AG08396 (cell line): ENCODE data around the gene ZNF277.
"Not testable (repeated sequence)": the region's sequence is repeated elsewhere in the genome, so short reads cannot be mapped to it uniquely, and the experiment has no call there.

Experiments used
- DNase-seq: peaks from one replicate; pipeline ENCODE4 v3.0.0; 2012; ENCODE audit warnings: low spot score, mixed read lengths

ZNF277 gene

DNA sequence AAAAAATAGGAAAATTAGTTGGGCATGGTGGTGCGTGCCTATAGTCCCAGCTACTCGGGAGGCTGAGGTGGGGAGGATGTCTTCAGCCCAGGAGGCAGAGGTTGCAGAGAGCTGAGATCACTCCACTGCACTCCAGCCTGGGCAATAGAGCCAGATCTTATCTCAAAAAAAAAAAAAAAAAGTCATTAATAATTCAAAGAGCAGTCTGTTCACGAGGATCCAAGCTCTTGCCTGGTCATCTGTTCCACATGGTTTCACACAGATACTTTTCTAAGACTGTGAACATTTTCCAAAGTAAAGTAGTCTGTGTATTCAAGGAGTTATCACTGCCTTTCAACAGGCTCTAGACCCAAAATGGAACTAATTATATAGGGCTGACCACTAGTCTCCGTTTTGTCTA lies 86.9 kb downstream of the ZNF277 start:
- DNase-seq = no peak

- DNase-seq = no peak
These were observed 89.9 kb downstream of the ZNF277 start for GRCh38 chr7:112296432-112296831.

DNA sequence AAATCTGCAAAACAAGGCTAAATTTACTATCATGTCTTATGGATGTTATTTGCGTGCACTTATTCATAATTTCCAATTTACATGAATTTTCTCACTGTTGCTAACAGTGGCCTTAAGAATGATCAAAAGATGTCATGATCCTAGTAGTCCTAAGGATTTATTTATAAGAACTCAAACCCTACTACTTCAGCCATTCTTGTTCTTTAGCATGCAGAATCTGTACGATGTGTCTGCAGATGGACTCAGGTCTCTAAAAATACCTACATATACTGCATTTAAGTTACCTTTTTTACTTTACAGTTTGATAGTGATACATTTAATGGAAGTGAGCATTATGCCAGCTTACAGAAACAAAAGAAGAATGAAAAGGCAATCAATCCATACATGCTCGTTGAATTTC lies 91.2 kb downstream of the ZNF277 start:
- DNase-seq = no peak

DNA sequence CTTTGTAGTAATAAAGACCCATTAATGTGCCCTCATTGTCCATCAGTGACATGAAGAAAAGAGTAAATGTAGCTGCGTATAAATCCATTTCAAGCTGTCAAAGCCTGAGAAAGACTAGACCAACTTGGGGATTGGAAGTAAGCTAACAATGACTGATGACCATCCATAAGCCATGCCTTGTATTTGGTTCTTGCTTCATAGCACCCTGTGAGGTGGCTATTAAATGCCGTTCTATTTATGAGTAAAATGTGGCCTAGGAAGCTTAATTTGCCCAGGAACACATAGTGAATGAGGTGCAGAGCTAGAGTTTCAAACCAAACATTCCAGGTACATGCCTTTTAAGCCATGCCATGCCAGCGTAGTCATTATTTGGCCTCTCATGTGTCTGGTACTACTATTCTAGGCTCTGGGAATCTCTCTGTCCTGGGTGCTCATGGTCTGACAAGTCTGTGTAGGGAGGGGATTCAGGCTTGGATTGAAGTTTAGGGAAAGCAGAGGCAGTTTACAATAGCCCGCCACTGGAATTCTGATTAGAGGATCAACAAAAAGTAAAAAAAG lies 92.1 kb downstream of the ZNF277 start:
- no peak for DNase-seq

DNA sequence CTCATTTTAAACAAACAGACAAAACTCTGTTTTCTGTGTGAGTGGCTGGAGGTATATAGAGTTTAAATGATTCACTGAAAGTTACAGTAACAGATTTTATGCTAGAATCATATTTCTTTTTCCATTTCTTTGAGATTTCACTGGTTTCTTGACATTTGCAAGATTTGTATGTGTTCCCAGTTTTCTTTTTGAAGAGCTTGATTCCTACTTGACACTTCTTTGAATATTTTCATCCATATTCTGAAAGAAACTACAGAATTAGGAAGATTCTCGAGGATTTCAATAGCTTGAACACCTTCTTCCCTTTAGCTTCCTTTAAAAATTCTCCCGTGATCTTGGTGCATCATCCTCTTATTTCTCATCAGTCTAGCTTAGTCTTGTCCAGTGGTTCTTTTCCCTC lies 93.6 kb downstream of the ZNF277 start:
- DNase-seq = no peak

DNA sequence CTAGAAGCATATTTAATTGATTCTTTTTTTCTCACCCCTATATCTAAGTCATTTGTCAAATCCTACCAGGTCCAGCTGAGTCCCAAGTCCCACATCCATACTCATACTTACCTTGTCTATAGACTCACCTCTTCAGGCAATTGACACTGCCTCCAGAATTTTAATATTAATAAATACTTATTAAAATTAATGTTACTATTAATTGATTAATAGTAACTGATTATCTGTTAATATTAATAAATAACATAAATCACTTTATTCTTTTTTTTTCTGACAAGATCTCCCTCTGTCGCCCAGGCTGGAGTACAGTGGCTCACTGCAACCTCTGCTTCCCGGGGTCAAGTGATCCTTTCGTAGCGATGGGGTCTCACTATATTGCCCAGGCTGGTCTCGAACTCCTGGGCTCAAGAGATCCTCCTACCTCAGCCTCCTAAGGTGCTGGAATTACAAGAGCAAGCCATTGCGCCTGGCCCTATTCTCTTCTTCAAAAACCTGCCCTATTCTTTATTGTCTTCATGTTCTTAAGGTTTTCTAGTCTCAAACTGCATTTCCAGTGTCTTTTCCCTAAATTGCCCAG lies 94.4 kb downstream of the ZNF277 start:
- no peak for DNase-seq

DNA sequence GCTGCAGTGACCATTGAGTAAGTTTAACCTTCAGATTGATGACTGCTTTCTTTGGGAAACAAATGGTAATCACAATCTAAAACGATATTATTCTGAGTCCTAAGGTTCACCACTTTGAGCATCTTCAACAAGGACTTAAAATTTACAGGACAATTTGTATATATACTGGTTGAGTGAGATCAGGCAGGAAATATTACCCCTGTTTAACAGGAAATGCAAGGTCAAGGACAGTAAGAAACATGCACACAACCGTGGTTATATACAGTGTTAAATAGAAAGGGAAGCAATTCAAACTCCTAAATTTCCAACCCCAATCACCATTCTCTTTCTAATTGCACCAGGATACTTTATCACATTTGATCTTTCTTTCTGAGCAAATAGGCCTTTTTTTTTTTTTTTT lies 96.1 kb downstream of the ZNF277 start:
- no peak for DNase-seq

- DNase-seq = no peak
These were observed 100.4 kb downstream of the ZNF277 start for GRCh38 chr7:112306903-112307302.

DNA sequence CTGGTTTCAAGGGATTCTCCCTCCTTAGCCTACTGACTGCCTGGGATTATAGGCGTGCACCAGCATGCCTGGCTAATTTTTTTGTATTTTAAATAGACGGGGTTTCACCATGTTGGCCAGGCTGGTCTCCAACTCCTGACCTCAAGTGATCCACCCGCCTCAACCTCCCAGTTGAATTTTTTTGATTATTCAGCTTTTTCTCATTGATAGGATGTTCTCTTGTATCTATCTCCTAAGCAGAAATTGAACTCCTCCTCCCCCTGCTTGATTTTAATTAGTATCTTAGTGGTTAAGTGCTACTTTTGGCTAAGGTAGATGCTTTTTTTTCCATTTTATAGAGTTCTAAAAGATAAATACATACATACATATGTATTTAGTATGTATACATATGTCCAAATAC lies 101.0 kb downstream of the ZNF277 start:
- DNase-seq = no peak

DNA sequence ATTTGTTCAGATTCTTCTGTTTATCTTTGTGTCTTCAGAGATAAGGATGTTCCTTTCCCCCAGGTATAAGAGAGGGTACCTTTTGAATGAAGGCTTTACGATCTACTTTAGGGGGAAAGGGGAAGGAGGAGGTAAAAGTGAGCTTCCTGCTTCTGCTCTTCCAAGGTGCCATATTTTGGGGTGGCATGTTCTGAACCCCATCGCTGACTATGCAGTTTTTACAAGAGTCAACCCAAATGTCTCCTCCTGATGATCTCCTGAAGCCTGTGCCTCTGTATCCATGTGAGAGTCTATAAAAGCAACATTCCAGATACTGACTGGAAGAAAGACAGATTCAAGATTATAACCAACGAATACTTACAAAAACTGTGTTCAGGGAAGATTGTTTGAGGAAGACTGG lies 102.5 kb downstream of the ZNF277 start:
- DNase-seq = no peak

DNA sequence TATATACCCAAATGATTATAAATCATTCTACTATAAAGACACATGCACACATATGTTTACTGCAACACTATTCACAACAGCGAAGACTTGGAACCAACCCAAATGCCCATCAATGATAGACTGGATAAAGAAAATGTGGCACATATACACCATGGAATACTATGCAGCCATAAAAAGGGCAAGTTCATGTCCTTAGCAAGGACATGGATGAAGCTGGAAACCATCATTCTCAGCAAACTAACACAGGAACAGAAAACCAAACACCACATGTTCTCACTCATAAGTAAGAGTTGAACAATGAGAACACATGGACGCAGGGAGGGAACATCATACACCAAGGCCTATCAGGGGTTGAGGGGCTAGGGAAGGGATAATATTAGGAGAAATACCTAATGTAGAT lies 110.3 kb downstream of the ZNF277 start:
- not testable (repeated sequence) for DNase-seq

DNA sequence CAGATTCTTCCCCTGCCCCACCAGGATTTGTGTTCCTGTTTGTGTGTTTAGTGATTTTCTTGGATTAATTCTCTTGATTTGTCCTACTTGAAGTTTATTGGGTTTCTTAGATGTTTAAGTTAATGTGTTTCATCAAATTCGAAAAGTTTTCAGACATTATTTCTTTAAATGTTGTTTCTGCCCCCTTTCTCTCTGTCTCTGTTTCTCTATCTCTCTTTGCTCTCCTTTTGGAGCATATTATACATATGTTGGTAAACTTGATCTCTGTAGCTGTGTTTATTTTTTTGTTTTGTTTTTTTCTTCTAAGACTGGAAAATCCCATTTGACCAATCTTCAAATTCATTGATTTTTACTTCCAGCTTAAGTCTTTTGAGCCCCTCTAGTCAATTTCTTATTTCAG lies 115.6 kb downstream of the ZNF277 start:
- DNase-seq = no peak

DNA sequence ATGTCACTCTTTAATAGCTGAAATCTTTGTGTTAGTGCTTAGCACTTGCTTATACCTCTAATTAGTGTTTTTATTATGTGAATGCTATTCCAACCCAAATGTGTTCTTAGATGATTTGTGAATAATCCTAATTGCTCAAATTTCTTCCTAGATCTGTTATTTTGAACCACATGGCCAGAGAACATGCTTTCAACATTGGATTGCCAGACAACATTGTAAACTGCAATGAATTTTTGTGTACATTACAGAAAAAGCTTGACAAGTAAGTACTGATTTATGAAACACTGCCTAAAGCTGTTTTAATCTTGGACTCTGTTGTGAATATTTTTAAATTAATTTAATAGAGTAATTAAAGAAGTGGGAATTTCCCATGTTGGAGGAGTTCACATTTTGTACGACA lies 121.1 kb downstream of the ZNF277 start:
- no peak for DNase-seq

GRCh38 chr7:112331492-112331891 lies 125.0 kb downstream of the ZNF277 start:
- no peak for DNase-seq

DNA sequence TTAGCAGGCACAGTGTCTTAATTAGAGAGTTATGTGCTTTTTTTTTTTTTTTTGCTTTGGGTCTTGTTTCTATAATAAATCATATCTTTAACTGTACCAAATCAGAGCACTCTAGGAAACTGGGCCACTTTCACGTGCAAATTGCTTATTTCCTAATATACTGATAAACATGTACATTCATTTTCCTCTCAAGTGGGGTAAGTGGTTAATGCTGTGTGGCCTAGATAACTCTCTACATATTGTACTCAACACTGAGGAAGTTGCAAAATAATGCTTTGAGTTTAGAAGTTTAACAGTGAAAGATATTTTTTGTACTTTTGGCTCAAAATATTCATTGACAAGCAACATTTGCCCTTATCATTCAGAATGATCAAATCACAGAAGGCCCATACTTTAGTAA lies 127.9 kb downstream of the ZNF277 start:
- DNase-seq = no peak

DNA sequence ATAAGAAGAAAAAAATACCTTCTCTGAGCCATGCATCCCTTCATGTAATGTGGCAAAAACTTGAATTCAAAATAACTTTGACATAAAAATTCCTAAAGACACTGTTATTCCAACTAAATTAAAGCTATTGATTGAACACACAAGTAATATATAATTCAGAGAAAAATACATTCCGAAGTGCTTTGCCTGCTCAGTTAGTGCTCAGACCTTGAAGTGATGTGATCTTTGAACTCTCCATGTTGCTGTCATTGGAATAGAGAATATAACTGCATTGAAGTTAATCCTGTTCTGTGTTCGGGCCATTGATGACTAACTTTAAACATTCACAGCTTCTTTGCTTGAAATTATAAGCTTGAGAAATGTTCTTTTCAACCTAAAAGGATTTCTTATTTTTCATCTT lies 129.8 kb downstream of the ZNF277 start:
- DNase-seq = no peak

DNA sequence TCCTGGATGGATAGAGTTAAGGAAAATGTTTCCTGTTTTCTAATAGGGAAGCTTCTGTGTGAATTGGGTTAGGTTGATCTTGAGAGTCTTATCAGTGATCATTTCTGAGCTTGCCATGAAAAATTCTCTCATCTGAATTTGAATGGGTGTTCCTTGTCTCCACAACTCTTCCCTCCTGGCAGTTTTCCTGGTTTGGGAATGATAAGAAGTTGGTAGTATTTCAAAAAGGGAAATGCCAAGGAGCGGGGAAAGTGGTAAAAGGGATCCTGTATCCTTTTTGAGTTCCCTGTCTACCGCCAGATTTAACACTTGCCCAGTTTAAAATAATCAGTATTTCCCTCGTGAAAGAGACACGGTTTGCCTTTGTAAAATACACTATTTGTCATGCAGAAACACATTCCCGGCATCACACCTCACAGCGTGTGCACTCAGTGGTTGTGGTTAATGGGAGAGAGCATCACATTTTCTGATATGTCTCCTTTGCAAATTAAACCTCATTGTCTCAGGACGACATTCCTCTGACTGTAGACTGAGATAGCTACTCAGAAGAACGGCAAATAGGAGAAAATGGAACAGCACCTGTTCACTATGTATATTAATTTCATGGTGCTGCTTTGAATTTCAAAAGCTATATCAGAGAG lies 130.6 kb downstream of the ZNF277 start:
- DNase-seq = no peak

GRCh38 chr7:112337892-112338291 lies 131.4 kb downstream of the ZNF277 start:
- no peak for DNase-seq

DNA sequence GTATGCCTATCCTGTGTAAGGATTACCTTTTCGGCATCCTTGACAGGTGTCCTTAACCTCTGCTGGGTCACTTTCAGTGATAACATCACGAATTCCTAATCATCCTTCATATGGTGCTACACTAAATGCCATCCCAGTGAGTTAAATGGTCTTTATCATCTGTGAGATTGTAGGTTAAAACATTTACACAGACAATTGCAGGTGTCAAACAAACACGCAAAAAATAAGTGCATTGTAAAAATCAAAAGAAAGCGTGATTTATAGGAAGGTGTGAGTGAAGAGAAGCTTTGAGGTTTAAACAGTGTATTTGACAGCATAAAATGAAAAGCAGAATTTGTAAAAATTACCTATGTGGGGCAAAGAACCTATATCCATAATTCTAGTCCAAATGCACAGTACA lies 132.3 kb downstream of the ZNF277 start:
- no peak for DNase-seq

DNA sequence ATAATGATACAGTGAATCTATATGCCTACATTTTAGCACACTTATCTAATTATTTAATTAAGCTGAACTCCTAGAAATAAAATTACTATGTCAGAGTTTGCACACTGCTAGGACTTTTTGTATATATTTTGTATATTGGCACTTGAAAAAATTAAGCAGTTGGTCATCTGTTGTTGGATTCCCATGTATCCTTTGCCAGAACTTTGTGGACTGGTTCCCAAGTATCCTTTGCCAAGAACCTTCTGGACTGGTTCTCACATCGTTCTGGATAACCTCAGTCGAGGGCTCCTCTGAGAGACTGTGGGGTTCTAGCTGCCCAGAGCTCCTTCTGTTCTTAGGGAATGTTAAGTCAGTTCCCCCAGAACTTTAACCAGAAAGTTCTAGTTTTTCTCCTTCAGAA lies 135.0 kb downstream of the ZNF277 start:
- DNase-seq = no peak

DNA sequence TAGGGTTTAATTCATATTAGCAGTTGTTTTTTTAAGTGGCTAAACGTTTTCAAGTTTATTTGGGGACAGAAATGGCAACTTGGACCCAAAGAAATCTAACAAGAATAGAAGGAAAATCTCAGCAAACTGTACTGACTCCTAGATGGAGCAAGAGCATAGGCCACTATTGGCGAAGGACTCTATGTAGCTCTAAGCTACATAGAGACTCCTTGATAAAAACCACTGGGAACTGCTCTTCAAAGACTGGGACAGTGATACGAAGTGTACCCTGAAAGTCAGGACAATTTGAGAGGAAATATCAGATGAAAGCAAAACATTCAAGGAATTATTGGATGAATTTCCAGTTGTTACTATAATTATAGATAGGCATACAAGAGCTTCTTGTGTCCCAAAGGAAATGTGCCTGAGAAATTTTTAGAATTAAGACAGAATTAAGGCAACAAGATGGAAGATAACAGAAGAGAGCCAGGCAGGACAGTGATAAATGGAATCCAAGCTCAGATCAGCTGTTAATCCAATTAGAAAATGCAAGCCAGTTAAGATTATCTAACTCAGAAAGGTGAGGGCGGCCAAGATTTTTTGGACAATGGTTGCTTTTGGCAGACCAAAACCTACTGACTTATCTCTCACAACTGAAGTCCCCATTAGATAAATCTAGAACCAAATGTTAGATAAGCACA lies 140.0 kb downstream of the ZNF277 start:
- DNase-seq = no peak

GRCh38 chr7:112347088-112347487 lies 140.6 kb downstream of the ZNF277 start:
- DNase-seq = no peak

GRCh38 chr7:112350585-112350984 lies 144.1 kb downstream of the ZNF277 start:
- DNase-seq = no peak

DNA sequence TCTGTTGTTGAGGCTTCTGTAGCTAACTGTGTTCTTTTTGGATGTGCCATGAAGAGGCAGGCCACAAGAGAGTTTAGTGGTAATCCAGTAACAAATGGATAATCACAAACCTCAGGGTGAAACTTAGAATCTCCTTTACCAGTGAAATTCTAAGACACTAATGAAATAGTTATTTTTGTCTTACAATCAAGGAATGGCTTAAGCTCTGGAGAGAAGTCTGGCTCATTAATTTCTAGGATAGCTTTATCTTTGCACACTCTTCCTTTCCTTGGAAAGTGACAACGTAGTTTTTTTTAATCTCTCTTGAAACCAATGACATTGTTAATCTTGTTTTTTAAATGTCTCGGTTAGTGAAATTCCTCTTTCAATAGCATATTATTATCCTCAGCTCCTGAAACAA lies 150.1 kb downstream of the ZNF277 start:
- DNase-seq = no peak
